ENCODE results near the gene CNTNAP4.

CNTNAP4 gene

DNA sequence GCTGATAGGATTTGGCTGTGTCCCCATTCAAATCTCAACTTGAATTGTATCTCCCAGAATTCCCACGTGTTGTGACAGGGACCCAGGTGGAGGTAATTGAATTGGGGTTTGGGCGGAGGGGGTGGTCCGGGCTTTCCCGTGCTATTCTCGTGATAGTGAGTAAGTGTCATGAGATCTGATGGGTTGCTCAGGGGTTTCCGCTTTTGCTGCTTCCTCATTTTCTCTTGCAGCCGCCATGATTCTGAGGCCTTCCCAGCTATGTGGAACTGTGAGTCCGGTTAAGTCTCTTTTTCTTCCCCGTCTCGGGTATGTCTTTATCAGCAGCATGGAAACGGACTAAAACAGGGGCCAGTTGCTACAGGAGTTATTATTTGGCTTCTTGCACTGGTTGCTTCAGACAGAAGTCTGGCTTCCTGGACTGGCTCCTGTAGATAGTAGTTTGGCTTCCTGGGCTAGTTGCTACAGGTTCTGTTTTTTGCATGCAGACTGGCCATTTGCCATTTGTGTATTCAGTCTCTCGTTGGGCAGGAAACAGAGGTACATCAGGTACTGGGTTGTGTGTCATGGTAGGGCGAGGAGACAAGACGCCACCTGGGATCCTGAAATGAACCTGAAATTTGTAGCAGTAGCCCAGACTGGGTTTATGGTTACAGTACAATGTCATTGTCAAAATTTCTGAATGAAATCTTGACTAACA lies 32.6 kb downstream of the CNTNAP4 start:
- DNase-seq: no peak

DNA sequence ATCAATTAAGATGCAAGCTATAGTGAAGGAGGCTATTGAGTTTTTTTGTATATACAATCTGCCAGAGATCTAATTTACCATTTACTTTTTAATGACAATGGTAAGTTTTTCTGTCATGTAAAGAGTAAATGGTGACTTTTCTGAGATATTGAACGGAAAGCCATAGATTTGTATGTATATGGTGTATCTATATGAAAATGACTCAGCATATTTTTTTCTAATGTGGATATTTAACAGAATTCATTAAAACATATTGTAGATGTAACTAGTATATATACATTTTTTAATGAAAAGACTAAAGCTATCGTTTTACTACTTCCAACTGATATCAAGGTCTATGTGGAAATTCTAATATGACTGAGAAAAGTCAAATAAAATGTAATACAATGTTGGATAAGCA lies 34.1 kb downstream of the CNTNAP4 start:
- DNase-seq: no peak

DNA sequence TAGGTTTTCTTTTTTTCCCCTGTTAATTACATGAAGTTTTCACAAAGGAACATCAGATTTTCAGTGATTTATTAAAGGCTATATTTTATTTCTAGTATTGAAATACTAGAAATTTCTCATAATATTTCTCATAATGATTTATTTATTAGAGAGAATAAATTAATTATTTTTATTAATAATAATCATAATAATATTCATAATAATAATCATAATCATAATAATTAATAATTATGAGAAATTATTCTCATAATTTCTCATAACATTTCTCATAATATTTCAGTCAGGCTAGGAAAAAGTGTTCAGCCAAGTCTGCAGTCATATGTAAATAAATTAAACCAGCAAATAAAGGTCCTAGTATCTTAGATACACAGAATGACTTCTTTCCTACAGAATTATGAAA lies 41.4 kb downstream of the CNTNAP4 start:
- no peak for DNase-seq

DNA sequence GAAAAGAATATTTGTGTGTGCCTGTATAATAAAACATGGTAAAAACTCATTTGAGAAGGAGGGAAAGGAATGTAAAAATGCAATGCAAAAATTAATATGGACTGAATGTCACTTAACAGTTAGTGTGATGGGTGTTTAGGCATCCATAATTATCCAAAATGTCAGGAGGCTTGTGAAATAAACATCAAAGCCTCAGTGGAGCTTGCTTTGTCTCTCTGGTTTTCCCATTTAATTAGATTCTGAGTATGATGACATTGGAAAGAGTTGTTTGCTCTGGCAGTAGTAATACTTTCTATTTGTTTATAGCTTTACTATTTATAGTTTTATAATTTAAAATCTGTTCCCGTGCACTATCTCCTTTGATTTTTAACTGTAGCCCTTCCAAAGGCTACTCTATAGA lies 51.9 kb downstream of the CNTNAP4 start:
- no peak for DNase-seq

DNA sequence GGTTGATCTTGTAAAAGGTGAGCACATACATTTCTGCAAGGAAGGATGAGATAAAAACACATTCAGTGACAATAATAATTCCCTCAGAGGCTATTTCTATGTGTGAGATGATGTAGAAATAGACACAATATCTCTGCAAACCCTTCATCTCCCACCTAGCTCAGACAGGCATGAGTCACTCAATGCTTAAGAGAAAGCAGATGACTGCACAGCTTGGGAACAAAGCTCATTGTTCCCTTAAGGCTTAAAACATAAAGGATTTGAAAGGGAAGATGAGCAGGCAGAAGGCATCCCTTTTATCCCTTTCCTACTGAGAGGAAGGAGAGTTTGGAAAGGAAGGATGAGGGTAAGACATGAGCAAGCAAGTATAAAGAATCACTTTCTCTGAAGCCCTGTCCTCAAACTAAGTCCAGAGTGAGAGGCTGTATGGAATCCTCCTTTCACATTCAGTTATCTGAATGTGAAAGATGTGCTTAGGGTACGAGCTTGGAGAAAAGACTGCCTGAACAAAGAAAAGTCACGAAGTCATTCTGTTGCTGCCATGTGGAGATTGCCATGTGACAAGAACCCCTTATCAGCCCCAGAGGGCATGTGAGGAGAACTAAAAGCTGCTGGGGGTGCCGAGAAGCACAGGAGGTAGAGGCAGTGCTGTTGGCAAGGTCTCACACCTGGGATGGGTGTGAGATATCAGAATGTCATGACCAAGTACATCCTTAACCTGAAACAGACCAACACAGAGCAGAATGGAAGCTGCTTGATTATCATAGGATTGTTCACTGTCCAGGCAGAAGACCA lies 58.2 kb downstream of the CNTNAP4 start:
- no peak for DNase-seq

DNA sequence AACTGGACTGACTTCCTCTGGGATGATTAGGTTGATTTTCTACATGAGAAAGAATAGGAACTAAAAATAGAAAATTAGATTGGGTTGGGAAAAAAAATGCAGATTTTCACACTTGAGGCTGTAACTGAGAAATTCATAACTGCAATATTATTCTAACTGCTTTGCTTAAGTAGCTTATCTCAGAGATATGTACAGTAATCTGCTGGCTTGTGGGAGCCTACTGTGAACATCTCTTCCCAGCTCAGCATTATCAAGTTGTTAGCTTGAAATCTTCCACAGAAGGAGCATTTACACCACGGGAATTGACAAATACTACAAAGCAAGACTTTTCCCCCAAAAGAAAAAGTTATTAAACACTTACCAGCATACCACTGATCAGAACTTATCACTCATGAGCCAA lies 58.9 kb downstream of the CNTNAP4 start:
- no peak for DNase-seq

DNA sequence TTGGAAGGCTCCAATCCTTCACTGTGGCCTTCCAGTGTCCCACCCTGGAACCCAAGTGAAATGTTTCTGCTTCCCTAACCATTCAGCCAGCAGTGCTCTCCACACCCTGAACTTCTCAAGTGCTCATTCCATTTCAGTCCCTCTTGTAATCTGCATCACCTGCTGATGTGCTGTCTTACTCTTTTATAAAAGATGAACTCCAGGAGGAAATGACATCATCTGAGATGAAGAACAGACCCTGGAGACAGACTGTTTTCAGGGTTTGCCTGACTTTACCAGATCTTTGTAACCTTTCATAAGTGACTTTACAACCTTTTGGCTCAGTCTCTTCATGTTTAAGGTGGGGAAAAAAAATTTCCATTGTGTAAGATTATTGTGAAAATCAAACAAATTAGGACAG lies 61.3 kb downstream of the CNTNAP4 start:
- no peak for DNase-seq

DNA sequence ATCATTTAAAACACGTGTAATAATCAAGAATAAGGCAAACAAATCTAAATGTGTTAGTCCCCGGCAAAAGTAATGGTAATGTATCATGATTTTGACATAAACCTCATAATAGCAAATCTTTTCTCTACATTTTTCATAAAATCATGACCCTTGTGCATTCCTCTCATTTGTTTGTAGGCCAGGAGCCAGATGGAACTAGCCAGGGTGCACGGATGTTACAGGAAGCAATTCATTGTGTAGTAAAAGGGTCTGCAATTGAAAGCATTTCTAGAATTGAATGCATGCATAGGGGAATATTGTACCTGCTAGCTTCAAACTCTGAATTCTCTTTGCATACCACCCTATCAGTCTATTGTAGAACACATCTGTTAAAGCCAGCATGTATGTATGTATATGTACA lies 66.6 kb downstream of the CNTNAP4 start:
- no peak for DNase-seq

DNA sequence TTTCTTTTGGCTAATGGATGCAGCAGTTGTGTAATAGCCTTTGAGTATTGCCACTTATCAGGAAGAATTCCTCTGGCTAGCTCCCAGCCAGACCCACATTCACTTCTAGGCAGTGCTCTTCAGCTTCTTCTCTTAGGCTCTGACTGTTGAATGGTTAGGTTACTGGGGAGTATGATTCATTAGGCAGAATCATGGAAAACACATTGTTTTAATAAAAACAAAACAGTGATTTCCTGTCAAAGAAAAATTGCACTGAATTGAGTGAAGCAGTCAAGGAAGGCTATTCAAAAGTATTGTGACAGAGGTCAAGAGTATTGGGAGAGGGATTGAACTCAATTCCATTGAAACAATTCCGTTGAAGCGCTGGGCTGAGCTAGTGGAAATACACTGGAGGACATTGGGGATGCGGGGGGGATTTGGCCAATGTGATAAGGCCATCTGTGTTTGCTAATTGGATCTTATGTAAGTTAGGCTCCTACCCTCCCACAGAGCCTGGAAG lies 68.0 kb downstream of the CNTNAP4 start:
- no peak for DNase-seq

DNA sequence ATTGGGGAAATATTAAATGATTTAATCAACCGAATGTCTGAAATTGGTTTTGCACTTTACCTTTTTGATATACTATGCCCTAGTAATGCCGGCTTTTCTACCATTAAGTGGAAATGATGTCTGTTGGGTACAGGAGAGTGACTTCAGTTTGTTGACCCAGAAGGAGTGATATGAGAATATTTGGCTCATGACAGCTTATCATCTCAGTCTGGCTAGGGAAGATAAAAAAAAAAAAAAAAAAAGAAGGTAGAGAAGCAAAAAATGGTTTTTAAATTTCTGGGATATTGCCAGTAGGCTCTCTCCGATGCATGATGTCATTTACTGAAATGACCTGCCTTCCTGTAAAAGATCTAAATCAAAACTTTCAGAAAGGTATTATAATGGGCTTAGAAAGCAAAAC lies 69.0 kb downstream of the CNTNAP4 start:
- no peak for DNase-seq

DNA sequence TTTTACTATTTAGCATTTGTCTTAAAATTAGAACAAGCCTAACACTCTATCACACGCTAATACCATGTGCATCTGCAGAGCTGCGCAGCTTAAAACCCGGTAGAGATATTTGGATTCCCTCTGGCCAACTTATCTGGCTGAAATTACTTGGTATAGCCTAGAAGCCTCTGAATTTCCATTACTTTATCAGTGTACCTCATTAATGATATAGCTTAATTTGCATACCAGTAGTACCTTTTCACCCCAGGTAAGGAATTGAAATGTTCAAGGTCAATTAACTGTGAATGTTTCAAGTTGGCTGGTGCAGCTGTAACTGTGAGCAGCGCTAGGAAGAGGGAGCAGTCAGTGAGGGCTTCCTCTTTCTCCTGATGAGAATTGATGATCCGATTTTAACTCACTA lies 74.2 kb downstream of the CNTNAP4 start:
- no peak for DNase-seq

DNA sequence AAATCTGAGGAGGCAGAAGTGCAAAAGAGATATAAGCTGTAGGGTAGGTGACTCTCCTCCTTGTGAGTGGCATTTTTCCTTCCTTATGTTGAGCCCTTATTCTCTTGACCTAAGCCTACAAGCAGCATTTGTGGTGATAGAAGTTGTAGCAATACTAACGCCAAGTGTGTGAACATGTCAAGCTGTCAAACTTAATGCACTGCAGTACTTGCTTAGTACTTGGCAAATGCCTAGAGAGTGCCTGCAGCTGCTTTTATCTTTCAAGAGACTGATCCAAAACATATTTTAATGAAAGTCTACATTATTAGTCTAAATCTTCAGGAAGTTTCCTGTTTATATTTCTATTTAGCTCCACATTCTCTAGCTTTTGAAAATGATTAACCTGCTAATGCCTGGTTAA lies 83.2 kb downstream of the CNTNAP4 start:
- DNase-seq: no peak

DNA sequence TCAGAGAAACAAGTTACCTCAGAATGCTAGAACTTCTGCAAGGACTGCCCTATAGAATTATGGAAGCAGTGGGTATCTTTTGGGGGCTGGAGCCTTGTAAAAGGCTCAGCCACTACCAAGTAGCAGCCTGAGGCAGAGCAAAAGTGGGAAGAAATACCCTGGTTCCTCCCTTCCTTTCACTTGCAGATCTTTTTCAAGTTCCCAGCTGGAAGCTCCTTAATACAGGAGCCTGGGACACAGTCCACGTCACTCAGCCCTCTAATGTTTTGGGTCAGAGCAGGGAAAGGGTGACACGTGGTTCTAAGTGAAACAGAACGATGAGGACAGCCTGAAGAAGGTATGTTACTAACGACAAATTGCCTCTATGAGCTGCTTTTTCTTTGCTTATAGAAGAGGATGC lies 93.1 kb downstream of the CNTNAP4 start:
- DNase-seq: no peak

DNA sequence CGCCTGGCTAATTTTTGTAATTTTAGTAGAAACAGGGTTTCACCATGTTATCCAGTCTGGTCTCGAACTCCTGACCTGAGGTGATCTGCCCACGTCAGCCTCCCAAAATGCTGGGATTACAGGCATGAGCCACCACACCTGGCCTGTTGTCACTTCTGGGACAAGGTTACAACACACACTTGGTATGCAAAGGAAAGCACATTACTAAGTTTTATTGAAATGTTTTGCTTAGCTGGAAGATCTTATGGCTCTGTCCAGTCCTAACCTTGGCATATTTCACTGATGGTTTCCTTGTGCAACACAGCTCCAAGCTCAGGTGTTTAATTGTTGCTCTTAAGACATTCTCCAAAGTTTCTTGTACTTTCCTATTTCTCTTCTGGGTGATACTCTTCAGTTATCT lies 94.2 kb downstream of the CNTNAP4 start:
- DNase-seq: no peak

DNA sequence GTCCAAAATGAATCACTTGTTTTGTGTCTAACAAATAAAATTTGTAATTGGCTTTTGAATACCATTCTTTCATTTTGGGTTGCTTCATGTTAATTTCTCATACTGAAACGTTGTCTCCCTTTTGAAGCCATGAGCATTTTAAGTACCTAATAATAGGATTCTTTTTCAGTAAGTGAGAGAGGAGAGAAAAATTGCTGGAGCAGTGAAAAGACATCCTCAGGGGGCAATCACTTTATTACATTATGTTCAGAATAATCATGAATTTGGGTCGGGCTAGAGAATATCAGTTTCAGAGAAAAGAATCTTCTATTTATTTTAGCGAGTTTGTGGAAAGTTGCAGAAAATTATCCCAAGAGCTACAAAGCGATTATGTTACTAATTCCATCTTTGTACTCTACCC lies 96.8 kb downstream of the CNTNAP4 start:
- DNase-seq: no peak

DNA sequence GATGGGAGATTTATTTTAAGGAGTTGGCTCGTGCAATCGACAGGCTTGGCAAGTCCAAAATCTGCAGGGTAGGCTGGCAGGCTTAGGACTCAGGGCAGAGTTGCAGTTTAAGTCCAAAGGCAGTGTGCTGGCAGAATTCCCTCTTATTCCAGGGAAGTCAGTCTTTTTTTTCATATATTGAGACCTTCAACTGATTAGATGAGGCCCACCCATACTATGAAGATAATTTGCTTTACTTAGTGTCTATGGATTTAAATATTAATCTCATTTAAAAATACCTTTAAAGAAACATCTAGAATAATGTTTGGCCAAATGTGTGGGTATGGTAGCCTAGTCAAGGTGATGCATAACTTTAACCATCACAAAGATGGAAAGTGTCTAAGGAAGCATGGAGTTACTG lies 99.8 kb downstream of the CNTNAP4 start:
- no peak for DNase-seq

DNA sequence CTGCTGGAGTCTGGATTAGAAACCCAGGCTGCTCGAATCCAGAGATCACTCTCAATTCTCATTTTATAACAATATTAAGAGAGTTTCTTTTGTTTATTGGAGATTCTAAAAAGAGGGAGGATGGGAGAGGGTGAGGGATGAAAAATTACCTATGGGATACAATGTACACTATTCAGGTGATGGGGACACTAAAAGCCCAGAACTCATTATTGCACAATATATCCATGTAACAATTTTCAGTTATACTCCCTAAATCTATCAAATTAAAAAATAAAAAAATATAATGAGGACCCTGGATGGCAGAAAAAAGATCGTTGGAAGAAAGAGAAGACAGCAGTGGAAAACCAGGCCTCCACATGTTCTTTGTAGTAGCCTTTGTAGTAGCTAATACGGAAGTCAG lies 100.8 kb downstream of the CNTNAP4 start:
- no peak for DNase-seq

DNA sequence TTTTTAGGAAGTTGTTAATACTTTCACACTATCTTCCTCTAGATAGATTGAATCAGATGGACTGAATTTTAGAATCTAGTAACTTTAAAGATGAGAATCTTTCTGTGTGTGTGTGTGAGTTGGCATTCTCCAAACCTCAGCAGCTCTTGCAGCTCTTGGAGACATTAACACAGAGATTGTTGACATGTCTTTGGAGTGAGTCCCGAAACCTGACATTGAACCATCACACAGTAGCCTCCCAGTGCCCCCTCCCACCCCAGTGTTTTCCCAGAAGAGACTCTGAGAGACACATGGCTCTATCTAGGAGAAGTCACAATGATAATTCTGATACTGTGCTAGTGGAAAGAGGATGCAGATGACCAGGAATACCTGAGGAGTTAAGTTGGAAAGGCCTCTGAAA lies 103.9 kb downstream of the CNTNAP4 start:
- DNase-seq: no peak

DNA sequence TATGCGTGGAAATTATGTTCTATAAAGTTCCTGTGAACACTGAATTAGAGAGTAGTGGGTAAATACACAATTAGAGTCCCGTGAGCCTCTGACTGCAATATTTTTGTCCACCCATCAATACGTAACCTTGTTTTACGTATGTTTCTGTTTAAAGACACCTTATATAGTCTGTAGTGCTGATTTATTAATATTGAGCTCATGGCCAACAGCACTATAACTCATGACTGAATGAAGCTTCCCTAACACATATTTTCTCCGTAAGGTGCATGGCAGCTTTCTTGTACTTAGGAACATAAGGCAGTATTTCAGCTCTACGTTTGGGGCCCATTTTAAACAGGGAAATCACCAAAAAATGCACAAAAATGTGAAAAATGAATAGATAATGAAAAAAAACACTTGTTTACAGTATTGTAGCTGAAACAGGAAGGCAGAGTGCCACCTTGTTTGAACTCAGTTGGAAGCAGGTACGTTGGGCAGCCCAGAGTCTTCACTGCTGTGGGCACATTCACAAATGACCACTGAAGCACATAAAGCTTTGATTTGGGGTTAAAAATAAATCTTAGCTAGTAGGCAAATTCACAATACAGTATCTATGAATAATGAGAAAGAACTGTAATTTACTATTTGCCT lies 108.5 kb downstream of the CNTNAP4 start:
- DNase-seq: no peak

DNA sequence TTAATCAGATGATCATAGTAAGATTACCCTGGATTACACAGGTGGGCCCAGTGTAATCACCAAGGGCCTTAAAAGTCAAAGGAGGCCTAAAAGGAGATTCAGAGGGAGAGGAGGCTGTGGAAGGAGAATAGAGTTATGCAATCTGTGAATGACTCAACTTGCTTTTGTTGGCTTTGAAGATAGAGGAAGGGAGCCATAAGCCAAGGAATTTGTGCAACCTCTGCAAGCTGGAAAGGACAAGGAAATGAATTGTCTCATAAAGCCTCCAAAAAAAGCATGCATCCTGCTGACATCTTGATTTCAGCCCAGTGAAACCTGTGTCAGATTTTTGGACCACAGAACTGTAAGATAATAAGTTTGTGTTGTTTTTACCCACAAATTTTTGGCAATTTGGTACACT lies 109.6 kb downstream of the CNTNAP4 start:
- no peak for DNase-seq

DNA sequence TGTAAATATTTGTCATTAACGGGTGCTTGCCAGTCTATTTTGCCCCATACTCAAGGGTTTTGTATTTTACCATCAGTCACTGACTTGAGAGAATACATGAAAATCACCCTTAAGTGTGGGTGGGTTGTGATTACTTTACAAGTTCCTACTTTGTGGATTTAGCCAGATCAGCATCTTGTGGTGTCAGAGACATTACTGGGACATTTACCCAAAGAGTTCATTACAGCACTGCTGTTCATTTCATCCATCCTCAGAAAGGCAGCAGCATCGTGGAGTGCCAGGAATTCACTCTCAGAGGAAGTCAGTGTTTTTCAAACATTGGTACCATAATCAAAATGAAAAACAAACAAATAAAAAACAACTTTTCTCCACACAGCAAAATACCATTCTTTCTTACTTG lies 110.8 kb downstream of the CNTNAP4 start:
- DNase-seq: no peak

DNA sequence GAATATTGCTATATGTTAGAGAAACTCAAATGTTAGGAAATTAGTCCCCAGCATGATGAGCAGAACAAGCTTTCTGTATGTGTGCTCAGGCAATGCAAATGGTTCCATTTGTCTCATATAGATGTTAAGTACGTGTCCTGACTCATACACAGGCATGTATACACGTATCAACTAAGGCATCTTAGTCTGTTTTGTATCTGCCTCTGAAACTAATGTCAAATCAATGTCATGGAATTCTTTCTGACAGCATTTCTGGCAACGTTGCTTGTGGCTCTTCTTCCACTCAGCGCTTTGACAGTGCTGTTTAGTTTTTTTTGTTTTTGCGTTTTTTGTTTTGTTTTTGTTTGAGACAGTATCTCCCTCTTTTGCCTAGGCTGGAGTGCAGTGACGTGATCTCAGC lies 111.9 kb downstream of the CNTNAP4 start:
- DNase-seq: no peak

DNA sequence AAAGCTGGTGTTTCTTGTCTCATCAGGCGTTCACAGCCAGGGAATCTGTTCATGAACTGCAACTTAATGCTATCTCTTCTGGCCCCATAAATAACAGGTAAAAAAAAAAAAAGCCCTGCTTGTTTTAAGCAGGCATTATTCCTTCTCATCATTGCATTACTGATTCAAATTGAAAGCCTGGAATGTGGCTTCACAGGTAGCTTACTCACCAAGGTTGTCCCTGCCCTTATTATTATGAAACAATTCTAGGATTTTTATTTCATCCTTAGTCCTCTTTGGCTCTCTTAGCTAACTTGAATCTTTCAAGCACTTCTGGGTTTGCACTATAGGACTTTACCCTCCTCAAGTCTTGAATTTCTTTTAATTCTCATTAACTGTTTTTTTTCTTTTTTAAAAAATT lies 113.3 kb downstream of the CNTNAP4 start:
- DNase-seq: no peak

DNA sequence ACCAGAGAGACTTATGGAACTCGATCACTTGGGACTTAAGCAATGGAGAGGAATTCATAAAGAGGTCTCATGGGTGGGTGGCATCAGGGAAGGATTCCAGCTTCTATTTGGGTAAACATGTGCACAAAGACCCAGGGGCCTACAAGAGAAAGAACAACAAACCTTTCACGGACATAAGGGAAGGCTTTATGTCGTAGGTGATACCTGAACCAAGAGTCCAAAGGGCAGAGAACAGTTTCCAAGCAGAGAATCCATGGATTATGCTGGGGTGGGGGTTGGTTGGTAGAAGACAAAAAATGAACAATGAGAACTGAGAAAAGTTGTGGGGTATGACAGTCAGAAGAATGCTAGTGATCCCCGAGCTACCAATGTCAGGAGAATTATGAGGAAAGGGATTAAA lies 119.8 kb downstream of the CNTNAP4 start:
- no peak for DNase-seq
